ENCODE results near the gene FAM163B. TPM values are rescaled to one million over a fixed set of nuclear protein-coding genes. Genes with fewer than 3 reads are reported as not detected.

FAM163B gene
- total RNA-seq, 3 donors from 2014 or later (not counting 1 experiment from before 2014, with no cell fraction given): not detected

GRCh38 chr9:133612816-133613215 is 3.6 kb upstream of the FAM163B start:
- Mint-ChIP-seq H3K27me3 (ENCODE audit: low read depth in 2 of 2) (peaks cover 28 to 42% of the 10 kb centered on the region in 2 donors), H3K27ac (no peak overlapping the region)
- intact Hi-C loops (cut with micrococcal nuclease): no loop called here

GRCh38 chr9:133612051-133612450 is 2.9 kb upstream of the FAM163B start:
- 80% methylated on average over 9 of the region's 9 CpGs for WGBS (ENCODE audit: insufficient coverage)
- no peaks in the 10 kb centered on the region for H3K4me1 Mint-ChIP-seq
- intact Hi-C loops (cut with micrococcal nuclease): no loop called here
- no peak for TF ChIP-seq CTCF (IDR thresholded peaks at IDR 0.05)
- ATAC-seq (no peak), DNase-seq (no peak)
- Histone ChIP-seq H3K4me1 (ENCODE audit: control insufficient read depth, insufficient read depth, low read length) (no peaks in the 10 kb centered on the region), H3K27ac (ENCODE audit: low read length) (no peak overlapping the region), H3K27me3 (ENCODE audit: control insufficient read depth, insufficient read depth, low read length) (peaks cover 10% of the 10 kb centered on the region), H3K4me3 (ENCODE audit: low read length) (no peak overlapping the region), H3K36me3 (ENCODE audit: control insufficient read depth, insufficient read depth, low read length) (no peaks in the 10 kb centered on the region), H3K9me3 (ENCODE audit: control insufficient read depth, insufficient read depth, low read length) (no peaks in the 10 kb centered on the region)
- H3K36me3 Mint-ChIP-seq: no peaks in the 10 kb centered on the region
- H3K4me3 Mint-ChIP-seq: no peak overlapping the region
- H3K9me3 Mint-ChIP-seq: no peaks in the 10 kb centered on the region
- H3K27me3 Mint-ChIP-seq (ENCODE audit: low read depth in 2 of 2): peaks cover 28 to 42% of the 10 kb centered on the region in 2 donors
- H3K27ac Mint-ChIP-seq: no peak overlapping the region

More at GRCh38 chr9:133612816-133613215, 3.6 kb upstream of the FAM163B start:
- no peaks in the 10 kb centered on the region for H3K4me1 Mint-ChIP-seq
- ATAC-seq: no peak
- no peaks in the 10 kb centered on the region for H3K36me3 Mint-ChIP-seq
- no peak for DNase-seq
- H3K4me3 ChIP-seq (ENCODE audit: low read length): no peak overlapping the region
- H3K36me3 ChIP-seq (ENCODE audit: control insufficient read depth, insufficient read depth, low read length): no peaks in the 10 kb centered on the region
- no peak overlapping the region for H3K4me3 Mint-ChIP-seq
- no peak for TF ChIP-seq CTCF (IDR thresholded peaks at IDR 0.05)
- H3K9me3 ChIP-seq (ENCODE audit: control insufficient read depth, insufficient read depth, low read length): no peaks in the 10 kb centered on the region
- H3K4me1 ChIP-seq (ENCODE audit: control insufficient read depth, insufficient read depth, low read length): no peaks in the 10 kb centered on the region
- H3K9me3 Mint-ChIP-seq: no peaks in the 10 kb centered on the region
- H3K27me3 ChIP-seq (ENCODE audit: control insufficient read depth, insufficient read depth, low read length): peaks cover 10% of the 10 kb centered on the region
- 88% methylated on average over 8 of the region's 8 CpGs for WGBS (ENCODE audit: insufficient coverage)
- no peak overlapping the region for H3K27ac ChIP-seq (ENCODE audit: low read length)

- intact Hi-C loops (cut with micrococcal nuclease): no loop called here
- Histone ChIP-seq H3K36me3 (ENCODE audit: control insufficient read depth, insufficient read depth, low read length) (no peaks in the 10 kb centered on the region), H3K4me1 (ENCODE audit: control insufficient read depth, insufficient read depth, low read length) (no peaks in the 10 kb centered on the region), H3K27me3 (ENCODE audit: control insufficient read depth, insufficient read depth, low read length) (peaks cover 10% of the 10 kb centered on the region), H3K27ac (ENCODE audit: low read length) (no peak overlapping the region), H3K9me3 (ENCODE audit: control insufficient read depth, insufficient read depth, low read length) (no peaks in the 10 kb centered on the region), H3K4me3 (ENCODE audit: low read length) (no peak overlapping the region)
- Mint-ChIP-seq H3K4me3 (no peak overlapping the region), H3K36me3 (no peaks in the 10 kb centered on the region), H3K27ac (no peak overlapping the region), H3K9me3 (no peaks in the 10 kb centered on the region), H3K4me1 (no peaks in the 10 kb centered on the region), H3K27me3 (ENCODE audit: low read depth in 2 of 2) (peaks cover 33 to 40% of the 10 kb centered on the region in 2 donors)
- WGBS (ENCODE audit: insufficient coverage): 90% methylated on average over 5 of the region's 5 CpGs
- no peak for DNase-seq
- no peak for ATAC-seq
- TF ChIP-seq CTCF (IDR thresholded peaks at IDR 0.05): no peak
Measured at GRCh38 chr9:133610845-133611244, 1.7 kb upstream of the FAM163B start.

DNA sequence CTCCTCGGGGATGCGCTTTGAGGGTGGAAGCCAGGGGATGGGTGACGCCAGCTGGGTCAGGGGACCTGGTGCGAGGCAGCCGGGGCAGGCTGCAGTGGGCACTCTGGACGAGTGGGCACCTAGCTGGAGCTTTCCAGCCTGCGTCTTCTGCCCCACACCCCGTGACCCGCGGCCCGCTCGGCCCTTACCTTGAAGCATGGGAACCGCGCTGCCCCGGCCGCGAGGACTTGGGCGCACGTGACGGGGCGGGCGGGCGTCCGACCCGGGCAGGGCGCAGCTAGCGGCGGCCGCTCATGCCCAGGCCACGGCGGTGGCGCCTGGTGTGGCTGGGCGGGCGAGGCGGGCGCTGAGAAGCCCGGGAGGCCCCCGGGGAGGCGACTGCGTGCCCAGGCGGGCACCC is 300 bp downstream of the FAM163B start:
- no peak overlapping the region for H3K27ac Mint-ChIP-seq

More for the DNA sequence above, 300 bp downstream of the FAM163B start:
- WGBS (ENCODE audit: insufficient coverage): 18% methylated on average over 41 of the region's 41 CpGs
- Histone ChIP-seq H3K9me3 (ENCODE audit: control insufficient read depth, insufficient read depth, low read length) (no peaks in the 10 kb centered on the region), H3K27me3 (ENCODE audit: control insufficient read depth, insufficient read depth, low read length) (peaks cover 12% of the 10 kb centered on the region), H3K4me1 (ENCODE audit: control insufficient read depth, insufficient read depth, low read length) (no peaks in the 10 kb centered on the region), H3K4me3 (ENCODE audit: low read length) (no peak overlapping the region), H3K36me3 (ENCODE audit: control insufficient read depth, insufficient read depth, low read length) (no peaks in the 10 kb centered on the region), H3K27ac (ENCODE audit: low read length) (no peak overlapping the region)
- no peak overlapping the region for H3K4me3 Mint-ChIP-seq
- intact Hi-C loops (cut with micrococcal nuclease): no loop called here
- H3K27me3 Mint-ChIP-seq (ENCODE audit: low read depth in 2 of 2): peaks cover 30 to 43% of the 10 kb centered on the region in 2 donors
- no peak for TF ChIP-seq CTCF (IDR thresholded peaks at IDR 0.05)
- H3K36me3 Mint-ChIP-seq: no peaks in the 10 kb centered on the region
- ATAC-seq: no peak
- DNase-seq: no peak
- H3K9me3 Mint-ChIP-seq: no peaks in the 10 kb centered on the region
- H3K4me1 Mint-ChIP-seq: peaks cover 0 to 4% of the 10 kb centered on the region in 2 donors
